NCI-H2081 treated with DMSO at 0.1 percent for 48 hours (cell line): ENCODE data around the gene IGHMBP2.

Source experiments
- DNase-seq: peaks from one replicate; lab custom pipeline; 2025; lab: John Stamatoyannopoulos, UW

Gene IGHMBP2

GRCh38 chr11:68939583-68940555, 36.2 kb downstream of the IGHMBP2 start:
- no peak for DNase-seq

- DNase-seq: no peak
Observed at GRCh38 chr11:68940651-68941323, 37.1 kb downstream of the IGHMBP2 start.

- DNase-seq: no peak
Observed at GRCh38 chr11:68941324-68942094, 37.8 kb downstream of the IGHMBP2 start.

- DNase-seq: no peak
Observed at GRCh38 chr11:68942095-68942620, 38.5 kb downstream of the IGHMBP2 start.

- no peak for DNase-seq
Observed at GRCh38 chr11:68942751-68943271, 39.1 kb downstream of the IGHMBP2 start.

- DNase-seq: no peak
Observed at GRCh38 chr11:68946416-68947090, 42.9 kb downstream of the IGHMBP2 start.

GRCh38 chr11:68947151-68947550, 43.5 kb downstream of the IGHMBP2 start:
- DNase-seq: no peak

GRCh38 chr11:68948496-68948895, 44.8 kb downstream of the IGHMBP2 start:
- no peak for DNase-seq

- DNase-seq: no peak
Observed at GRCh38 chr11:68948935-68949334, 45.2 kb downstream of the IGHMBP2 start.

GRCh38 chr11:68950270-68950669, 46.6 kb downstream of the IGHMBP2 start:
- DNase-seq: no peak

GRCh38 chr11:68950762-68951161, 47.1 kb downstream of the IGHMBP2 start:
- DNase-seq: no peak

- no peak for DNase-seq
Observed at GRCh38 chr11:68954836-68955606, 51.3 kb downstream of the IGHMBP2 start.

- no peak for DNase-seq
Observed at GRCh38 chr11:68955607-68955958, 51.9 kb downstream of the IGHMBP2 start.

- no peak for DNase-seq
Observed at GRCh38 chr11:68956142-68956541, 52.5 kb downstream of the IGHMBP2 start.

- DNase-seq: no peak
Observed at GRCh38 chr11:68956547-68957254, 53.0 kb downstream of the IGHMBP2 start.

- DNase-seq: no peak
Observed at GRCh38 chr11:68958211-68958610, 54.5 kb downstream of the IGHMBP2 start.

- no peak for DNase-seq
Observed at GRCh38 chr11:68959465-68960293, 56.0 kb downstream of the IGHMBP2 start.

- DNase-seq: no peak
Observed at GRCh38 chr11:68960294-68961071, 56.8 kb downstream of the IGHMBP2 start.
